H7 (cell line): ENCODE data around the gene SLC38A10. TPM values are rescaled to one million over a fixed set of nuclear protein-coding genes. Genes with fewer than 3 reads are reported as not detected.
"Not testable (repeated sequence)": the region's sequence is repeated elsewhere in the genome, so short reads cannot be mapped to it uniquely, and the experiment has no call there.

Source experiments
- DNase-seq: peaks from one replicate; pipeline ENCODE4 v3.0.0; 2012
- H3K27me3 ChIP-seq: 2 replicates; pipeline ENCODE4 v1.6.0; 2011; ENCODE audit warnings: mild to moderate bottlenecking, low read length; ENCODE audit not compliant: control insufficient read depth, insufficient read depth
- H3K36me3 ChIP-seq: replicated peaks from 2 replicates; pipeline ENCODE4 v1.5.1; 2011; ENCODE audit warnings: low read length; ENCODE audit not compliant: control insufficient read depth, insufficient read depth
- H3K4me3 ChIP-seq: 2 replicates; pipeline ENCODE4 v1.5.1; 2011; ENCODE audit warnings: low read depth, mild to moderate bottlenecking, control low read depth, low read length, moderate library complexity; ENCODE audit not compliant: insufficient read depth
- total RNA-seq: library from RNA; depleted of rRNA; stranded (reverse); fragments of >200 nt; shearing (Covaris generic); gene quantifications from 2 replicates; pipeline ENCODE4 v1.2.3, GENCODE V29; 2014

Gene SLC38A10
- total RNA-seq, 1 experiment from 2014 or later = 44.2 TPM

GRCh38 chr17:81230043-81230820 lies 64.9 kb downstream of the SLC38A10 start:
- H3K4me3 ChIP-seq = no peak overlapping the region
- peaks cover 4% of the 10 kb centered on the region for H3K36me3 ChIP-seq
- no peaks in the 10 kb centered on the region for H3K27me3 ChIP-seq
- DNase-seq = peak; percentile 93

GRCh38 chr17:81229666-81229920 lies 65.5 kb downstream of the SLC38A10 start:
- no peak for DNase-seq
- Histone ChIP-seq H3K27me3 (no peaks in the 10 kb centered on the region), H3K36me3 (peaks cover 4% of the 10 kb centered on the region), H3K4me3 (no peak overlapping the region)

GRCh38 chr17:81228834-81229665 lies 66.1 kb downstream of the SLC38A10 start:
- DNase-seq = no peak
- H3K27me3 ChIP-seq = no peaks in the 10 kb centered on the region; the same call in 1 of the 2 replicates
- no peak overlapping the region for H3K4me3 ChIP-seq
- peaks cover 4% of the 10 kb centered on the region for H3K36me3 ChIP-seq

- Histone ChIP-seq H3K4me3 (no peak overlapping the region), H3K27me3 (peaks cover 2% of the 10 kb centered on the region; the same call in 1 of the 2 replicates), H3K36me3 (peaks cover 4% of the 10 kb centered on the region)
- no peak for DNase-seq
Observed at GRCh38 chr17:81228420-81228819, 66.7 kb downstream of the SLC38A10 start.

GRCh38 chr17:81227630-81228029 lies 67.5 kb downstream of the SLC38A10 start:
- H3K36me3 ChIP-seq, DNase-seq, H3K27me3 ChIP-seq, H3K4me3 ChIP-seq: not testable (repeated sequence)

- DNase-seq = no peak
- H3K36me3 ChIP-seq = peaks cover 2% of the 10 kb centered on the region
- peak overlapping the region; percentile 57 for H3K4me3 ChIP-seq
- peaks cover 2% of the 10 kb centered on the region; the same call in 1 of the 2 replicates for H3K27me3 ChIP-seq
Observed at GRCh38 chr17:81223762-81224130, 71.4 kb downstream of the SLC38A10 start.

GRCh38 chr17:81222906-81223761 lies 72.0 kb downstream of the SLC38A10 start, which contains the start of gene CEP131:
Gene CEP131 (minus strand): TSS chr17:81222965. CDS start chr17:81220056, 2,909 bp downstream.
- H3K36me3 ChIP-seq = peaks cover 2% of the 10 kb centered on the region
- DNase-seq = peak; percentile 100
- H3K4me3 ChIP-seq = peak within 1 kb of the TSS; percentile 72
- peaks cover 2% of the 10 kb centered on the region; the same call in 1 of the 2 replicates for H3K27me3 ChIP-seq

GRCh38 chr17:81222620-81222905 lies 72.5 kb downstream of the SLC38A10 start:
- peaks cover 2% of the 10 kb centered on the region for H3K36me3 ChIP-seq
- H3K4me3 ChIP-seq = peak overlapping the region; percentile 72
- peaks cover 2% of the 10 kb centered on the region; the same call in 1 of the 2 replicates for H3K27me3 ChIP-seq
- DNase-seq = no peak

- peaks cover 2% of the 10 kb centered on the region for H3K36me3 ChIP-seq
- H3K4me3 ChIP-seq = peak overlapping the region; percentile 72
- peaks cover 2% of the 10 kb centered on the region; the same call in 1 of the 2 replicates for H3K27me3 ChIP-seq
- DNase-seq = peak; percentile 81
Observed at GRCh38 chr17:81221842-81222619, 73.1 kb downstream of the SLC38A10 start.

- Histone ChIP-seq H3K4me3 (peak overlapping the region; percentile 5; the same call in 1 of the 2 replicates), H3K36me3 (peaks cover 2% of the 10 kb centered on the region), H3K27me3 (peaks cover 2% of the 10 kb centered on the region; the same call in 1 of the 2 replicates)
- DNase-seq = peak; percentile 84
Observed at GRCh38 chr17:81221371-81221841, 73.7 kb downstream of the SLC38A10 start.

- no peak for DNase-seq
Observed at GRCh38 chr17:81219476-81220180, 75.5 kb downstream of the SLC38A10 start.

GRCh38 chr17:81218991-81219390 lies 76.1 kb downstream of the SLC38A10 start:
- Histone ChIP-seq H3K36me3 (peaks cover 2% of the 10 kb centered on the region), H3K27me3 (peaks cover 2% of the 10 kb centered on the region; the same call in 1 of the 2 replicates), H3K4me3 (no peak overlapping the region)
- DNase-seq = no peak

More at GRCh38 chr17:81219476-81220180, 75.5 kb downstream of the SLC38A10 start:
- peaks cover 2% of the 10 kb centered on the region for H3K36me3 ChIP-seq
- no peak overlapping the region for H3K4me3 ChIP-seq
- H3K27me3 ChIP-seq = peaks cover 2% of the 10 kb centered on the region; the same call in 1 of the 2 replicates

- H3K27me3 ChIP-seq = no peaks in the 10 kb centered on the region; the same call in 1 of the 2 replicates
- DNase-seq = no peak
- H3K4me3 ChIP-seq = no peak overlapping the region
- H3K36me3 ChIP-seq = peaks cover 2% of the 10 kb centered on the region
Observed at GRCh38 chr17:81218459-81218858, 76.6 kb downstream of the SLC38A10 start.
